ENCODE measurements around the gene MR1.

Gene MR1

DNA sequence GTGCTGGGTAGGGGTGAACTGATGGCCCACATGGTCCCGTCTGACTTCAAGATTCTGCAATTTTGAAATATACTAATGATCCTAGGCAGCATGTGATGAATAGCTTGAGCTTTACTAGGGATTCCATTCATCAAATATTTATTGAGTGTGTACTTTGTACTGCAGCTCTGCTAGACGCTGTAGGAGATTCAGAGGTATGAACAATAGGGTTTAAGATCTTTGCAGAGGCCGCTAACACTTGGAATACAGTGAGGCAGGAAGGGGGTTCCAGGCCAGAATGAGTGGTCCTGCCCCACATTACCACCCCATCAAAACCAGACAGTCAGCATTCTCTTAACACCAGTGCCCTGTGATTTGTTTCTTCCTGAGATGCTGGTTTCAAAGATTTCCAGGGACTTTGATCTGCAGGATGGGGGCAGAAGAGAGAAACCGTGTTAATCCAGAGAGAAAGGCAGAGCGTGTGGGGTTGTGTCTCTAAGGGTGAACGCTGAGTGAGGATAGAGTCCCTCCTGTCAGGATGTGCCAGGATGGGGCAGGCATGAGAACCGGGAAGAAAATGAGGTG lies 74.6 kb downstream of the MR1 start:
- DNase-seq, result no peak

DNA sequence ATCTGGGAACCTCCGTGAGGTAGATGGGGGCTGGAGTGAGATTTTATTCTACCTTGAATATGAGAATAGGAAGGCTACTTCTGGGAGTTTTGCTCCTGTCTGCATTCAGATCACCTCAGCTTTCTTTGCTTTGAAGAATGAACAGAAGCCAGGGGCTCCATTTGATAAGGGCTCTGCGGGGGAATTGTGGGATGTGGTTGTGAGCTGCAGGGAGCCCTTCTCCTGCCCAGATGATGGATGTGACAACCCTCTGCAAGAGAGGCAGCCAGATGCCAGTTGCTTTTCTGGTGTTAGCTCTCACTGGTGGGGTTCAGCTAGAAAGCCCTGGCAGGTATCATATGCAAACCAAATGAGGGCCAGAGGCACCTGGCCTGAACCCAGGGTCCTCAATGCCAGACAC lies 76.2 kb downstream of the MR1 start:
- DNase-seq, result no peak

Data from suppressor macrophage (primary cell).